SIG-M5 (cell line): ENCODE data around the gene PABPC1L.
"Not testable (repeated sequence)": the region's sequence is repeated elsewhere in the genome, so short reads cannot be mapped to it uniquely, and the experiment has no call there.

ENCODE experiments used
- DNase-seq: peaks from one replicate; lab custom pipeline; 2025; lab: John Stamatoyannopoulos, UW

The PABPC1L gene

DNA sequence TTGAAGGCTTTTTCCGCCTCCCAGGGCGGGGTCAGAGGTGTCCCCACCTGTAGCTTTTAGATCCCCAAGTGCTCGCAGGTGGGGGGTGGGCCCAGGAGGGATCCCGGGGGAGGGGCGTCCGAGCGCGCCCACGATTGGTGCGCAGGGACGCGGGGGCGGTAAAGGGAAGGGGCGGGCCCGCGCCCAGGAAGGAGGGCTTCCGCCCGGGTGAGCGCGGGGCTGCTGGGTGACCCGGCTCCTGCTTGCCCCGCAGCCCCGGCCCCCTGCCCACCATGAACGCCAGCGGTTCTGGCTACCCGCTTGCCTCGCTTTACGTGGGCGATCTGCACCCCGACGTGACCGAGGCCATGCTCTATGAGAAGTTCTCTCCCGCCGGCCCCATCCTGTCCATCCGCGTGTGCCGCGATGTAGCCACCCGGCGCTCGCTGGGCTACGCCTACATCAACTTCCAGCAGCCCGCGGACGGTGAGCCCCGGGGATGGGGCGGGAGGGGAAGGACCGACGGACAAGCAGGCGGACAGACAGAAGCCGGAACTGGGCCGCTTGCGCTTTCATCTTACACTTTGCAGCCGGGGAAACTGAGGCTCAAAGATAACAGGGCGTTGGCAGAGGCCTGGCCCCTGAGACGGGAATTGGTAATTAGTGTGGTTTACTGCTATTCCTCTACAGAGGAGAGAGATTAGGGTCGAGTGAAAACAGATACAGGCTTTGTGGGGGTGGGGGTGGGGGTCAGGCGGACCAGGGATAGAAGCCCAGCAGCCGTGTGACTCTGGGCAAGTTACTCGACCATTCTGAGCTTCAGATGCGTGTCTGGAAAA lies at the start of gene PABPC1L:
Gene PABPC1L (plus strand): TSS at position 189 of the 818 bp plus-strand sequence. CDS start 84 bp downstream, at position 273.
- no peak for DNase-seq

DNA sequence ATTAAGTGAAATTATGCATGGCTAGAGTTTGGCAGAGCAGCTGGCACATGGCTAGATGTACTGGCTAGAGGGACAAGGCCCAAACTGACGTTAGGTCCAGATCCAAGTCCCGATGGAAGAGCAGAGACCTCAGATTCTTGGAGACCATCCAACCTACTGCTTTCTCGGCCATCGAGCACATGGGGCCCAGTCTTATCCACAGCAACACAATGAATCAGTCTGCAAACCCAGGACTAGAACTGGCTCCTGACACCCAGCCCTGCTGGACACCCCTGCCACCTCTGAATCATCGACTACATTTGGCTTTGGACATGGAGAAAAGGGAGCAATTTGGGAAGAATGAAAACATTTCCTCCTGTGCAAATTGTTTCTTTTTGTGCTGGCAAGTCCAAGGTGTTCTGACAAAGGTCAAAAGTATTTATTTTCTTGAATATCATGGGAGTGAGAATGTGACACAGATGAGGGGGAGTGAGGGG lies 48.3 kb upstream of the PABPC1L start:
- no peak for DNase-seq

DNA sequence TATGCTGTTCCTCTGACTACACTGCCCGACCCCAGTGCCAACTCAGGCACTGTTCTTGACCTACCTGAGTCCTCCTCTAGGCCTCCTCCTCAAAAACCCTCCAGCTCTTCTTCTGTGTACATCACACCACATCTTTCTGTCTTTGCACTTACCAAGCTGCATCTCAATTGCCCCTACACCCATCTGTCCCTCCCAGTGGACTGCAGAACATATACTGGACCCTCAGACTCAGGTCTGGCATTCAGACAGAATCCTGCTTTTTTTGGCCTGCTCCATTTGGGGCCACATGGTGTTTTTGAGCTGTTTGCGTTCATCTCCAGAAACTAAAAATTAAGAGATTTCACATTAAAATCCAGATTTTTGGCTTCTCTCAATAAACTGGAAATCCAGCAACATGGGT lies 47.6 kb upstream of the PABPC1L start:
- DNase-seq, result no peak

DNA sequence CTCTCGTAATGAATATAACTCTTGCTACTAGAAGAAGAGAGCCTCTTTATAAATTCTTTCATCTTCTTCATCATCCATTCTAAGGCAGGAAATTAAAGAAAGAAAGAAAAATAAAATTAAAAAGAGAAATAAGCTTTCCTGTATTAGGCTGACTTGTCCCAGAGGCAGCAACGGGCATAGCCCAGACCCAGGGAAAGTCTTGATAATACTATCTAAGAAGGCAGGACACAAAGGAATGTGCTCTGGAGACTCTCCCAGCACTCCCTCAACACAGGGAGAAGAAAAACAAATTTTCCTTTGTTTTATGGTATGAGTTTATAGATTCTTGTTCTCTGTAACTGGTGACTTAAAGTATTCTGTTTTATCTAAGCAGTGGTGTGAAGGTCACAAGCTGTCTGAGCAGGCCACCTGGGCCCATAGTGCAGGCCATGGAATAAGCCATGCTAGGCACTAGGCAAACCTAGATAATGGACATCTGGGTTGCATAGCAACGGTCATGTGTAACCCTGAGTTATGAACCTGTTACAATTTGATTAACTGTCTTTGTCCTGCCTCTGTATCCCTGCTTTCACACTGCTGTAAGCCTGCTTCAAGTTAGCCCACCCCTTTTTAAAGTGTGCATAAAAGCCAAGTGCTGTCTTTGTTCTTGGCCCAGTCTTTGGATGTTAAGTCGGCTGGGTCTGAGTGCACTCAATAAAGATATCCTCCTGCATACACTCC lies 46.3 kb upstream of the PABPC1L start:
- not testable (repeated sequence) for DNase-seq

DNA sequence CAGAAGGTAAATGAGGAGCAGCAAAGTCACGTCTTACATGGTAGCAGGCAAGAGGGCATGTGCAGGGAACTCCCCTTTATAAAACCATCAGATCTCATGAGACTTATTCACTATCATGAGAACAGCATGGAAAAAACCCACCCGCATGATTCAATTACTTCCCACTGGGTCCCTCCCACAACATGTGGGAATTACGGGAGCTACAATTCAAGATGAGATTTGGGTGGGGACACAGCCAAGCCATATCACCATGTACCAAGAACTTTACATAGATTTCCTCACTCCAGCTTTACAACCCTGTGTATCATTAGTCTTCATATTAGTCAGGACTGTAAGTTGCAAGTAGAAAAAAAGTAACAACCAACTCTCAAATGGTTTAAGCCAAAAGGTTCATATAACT lies 45.4 kb upstream of the PABPC1L start:
- DNase-seq, result not testable (repeated sequence)

DNA sequence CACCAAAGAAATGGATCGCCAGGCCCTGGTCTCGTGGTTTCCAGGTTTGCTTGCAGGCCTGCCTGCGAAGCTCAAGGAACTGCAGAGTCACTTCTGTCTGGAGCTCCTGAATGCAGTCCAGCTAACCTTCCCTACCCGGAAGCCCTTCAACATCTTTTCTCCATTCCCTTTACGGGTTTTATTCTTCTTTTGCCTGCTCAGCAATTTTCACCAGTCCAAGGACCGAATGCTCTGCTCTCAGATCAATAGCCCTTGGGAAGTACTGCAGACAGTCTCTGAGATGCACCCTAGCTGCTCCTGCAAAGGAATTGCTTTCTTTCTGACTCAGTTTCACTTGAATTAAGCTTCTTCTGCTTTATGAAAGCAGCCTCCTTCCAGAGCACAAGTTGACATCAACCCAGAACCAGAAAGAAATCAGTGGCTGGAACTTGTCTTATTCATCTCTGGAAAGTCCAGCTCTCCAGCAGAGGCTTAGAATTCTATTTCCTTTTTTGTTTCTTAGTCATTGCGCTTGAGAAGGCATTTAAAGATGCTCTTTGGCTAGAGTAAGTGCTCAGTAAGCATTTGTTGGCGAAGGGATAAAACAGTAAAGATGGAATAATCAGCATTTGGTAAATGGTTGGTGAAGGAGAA lies 43.0 kb upstream of the PABPC1L start:
- no peak for DNase-seq

DNA sequence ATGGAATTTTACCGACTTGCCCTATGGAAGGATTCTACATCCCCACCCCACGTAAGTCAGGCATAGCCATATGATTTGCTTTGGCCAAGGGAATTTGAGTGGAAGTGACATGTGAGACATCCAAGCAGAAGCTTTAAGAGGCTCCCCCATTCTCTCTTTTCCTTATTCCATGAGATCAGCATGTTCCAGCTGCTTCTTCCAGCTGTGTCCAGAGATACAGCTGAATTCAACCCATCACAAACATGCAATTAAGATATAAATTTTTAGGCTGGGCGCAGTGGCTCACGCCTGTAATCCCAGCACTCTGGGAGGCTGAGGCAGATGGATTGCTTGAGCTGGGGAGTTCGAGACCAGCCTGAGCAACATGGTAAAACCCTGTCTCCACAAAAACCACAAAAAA lies 40.4 kb upstream of the PABPC1L start:
- DNase-seq, result no peak

DNA sequence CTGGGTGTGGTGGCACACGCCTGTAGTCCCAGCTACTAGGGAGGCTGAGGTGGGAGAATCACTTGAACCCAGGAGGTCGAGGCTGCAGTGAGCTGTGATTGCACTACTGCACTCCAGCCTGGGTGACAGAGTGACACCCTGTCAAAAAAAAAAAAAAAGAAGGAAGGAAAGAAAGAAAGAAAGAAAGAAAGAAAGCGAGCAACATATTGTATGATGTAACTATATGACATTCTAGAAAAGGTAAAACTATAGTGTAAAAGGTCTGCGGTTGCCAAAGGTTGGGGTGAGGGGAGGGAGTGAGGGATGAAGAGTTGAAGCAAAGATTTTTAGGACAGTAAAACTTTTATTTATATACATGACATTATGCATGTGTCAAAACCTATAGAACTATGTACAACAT lies 27.5 kb upstream of the PABPC1L start:
- not testable (repeated sequence) for DNase-seq

DNA sequence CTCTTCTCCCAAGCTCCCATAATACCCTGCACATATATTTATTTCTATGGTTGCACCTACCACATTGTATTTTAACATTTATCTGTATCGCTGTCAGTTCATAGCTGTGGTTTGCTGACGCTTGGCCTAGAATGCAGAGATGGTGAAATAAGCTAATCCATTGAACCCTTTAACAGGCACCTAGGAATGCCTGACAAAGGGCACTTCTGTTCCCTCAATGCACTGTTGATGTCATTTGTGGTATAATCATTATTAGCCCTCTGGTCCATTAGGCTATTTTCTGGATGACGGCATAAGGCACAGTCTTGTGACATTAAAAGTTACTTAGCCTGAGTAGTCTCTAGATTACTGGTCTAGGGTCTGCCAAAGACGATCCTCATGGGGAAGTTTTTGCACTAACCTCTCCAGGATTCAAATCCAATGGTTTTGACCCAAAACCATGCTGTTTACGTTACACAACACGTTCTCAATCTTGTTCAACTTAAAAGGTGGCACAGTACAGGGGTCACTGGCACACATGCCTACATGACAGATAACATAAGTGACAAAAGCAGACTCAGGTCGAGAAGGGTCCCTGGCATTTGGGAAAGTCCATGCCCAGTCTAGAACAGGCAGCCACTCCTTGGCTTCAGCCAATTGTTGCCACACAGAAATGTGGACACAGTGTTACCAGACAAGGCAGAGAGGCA lies 26.5 kb upstream of the PABPC1L start:
- no peak for DNase-seq

DNA sequence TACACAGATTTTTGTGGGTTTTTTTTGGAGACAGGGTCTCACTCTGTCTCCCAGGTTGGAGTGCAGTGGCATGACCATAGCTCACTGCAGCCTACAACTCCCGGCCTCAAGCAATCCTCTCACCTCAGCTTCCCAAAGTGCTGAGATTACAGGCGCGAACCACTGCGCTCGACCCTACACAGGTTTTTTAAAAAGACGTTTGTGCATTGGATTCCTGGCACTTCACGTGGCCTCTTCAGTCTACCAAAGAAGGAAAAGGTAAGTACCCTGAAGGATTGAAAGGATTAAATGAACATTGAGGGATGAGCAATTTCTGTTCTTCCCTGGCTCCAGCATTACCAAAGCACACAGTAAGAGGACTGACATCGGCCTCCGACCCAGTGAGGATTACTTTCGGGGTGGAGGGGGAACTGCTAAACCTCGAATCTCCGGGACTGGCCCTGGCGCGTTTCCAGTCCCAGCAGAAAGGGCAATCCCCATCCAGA lies 24.9 kb upstream of the PABPC1L start:
- DNase-seq, result no peak

DNA sequence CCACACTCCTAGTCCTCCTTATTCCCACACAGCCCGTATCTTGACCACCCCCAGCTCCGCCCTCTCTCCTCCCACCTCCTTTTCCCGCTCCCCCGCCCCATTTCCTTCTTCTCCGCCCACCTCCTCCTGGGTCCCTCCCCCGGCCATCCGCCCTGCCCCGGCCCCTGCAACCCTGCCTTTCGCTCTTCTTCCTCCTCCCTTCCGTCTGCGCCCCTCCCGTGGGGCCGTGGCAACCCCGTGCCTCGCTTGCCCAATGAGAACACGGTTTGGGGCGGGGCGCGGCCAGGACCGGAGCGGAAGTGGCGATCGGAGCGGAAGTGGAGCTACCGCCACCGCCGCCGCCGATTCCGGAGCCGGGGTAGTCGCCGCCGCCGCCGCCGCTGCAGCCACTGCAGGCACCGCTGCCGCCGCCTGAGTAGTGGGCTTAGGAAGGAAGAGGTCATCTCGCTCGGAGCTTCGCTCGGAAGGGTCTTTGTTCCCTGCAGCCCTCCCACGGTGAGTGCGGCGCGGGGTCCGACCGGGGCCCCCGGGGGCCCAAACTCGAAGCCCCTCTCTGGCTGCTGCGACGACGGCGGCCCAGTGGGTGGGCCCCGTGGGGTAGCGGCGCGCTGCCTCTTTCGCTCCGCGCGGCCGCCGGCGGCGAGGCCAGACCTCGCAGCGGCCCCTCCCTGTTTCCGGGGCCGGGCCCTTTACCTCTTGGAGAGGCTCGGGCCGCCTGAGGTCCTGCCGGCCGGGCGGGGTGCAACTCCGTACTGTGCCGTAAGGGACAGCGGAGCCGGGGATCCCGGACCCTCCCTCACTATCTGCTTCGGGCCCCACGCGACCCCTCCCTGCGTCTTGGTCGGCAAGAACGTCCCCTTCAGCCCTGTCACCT lies 24.2 kb upstream of the PABPC1L start, which contains the start of gene YWHAB:
Gene YWHAB (plus strand): TSS at position 314 of the 874 bp plus-strand sequence. CDS start 15,829 bp downstream, outside the sequence.
- DNase-seq, result peak; percentile 77

DNA sequence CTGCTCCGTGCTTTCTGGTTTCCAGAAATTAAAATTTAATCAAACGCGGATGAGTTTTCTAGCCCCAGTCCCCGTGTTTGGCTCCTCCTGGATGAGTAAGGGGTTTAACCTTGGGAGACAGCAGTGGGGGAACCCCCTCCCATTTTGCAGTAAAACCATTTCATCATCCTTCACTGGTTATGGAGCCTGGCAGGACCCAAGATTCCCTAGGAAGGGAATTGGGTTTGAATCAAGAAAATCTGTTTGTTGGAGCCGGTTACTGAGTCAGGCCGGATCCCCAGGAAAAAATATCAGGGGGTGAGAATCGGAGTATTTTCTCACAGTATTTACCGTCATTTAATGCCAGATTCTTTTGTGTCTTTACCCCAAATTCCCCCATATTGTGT lies 23.6 kb upstream of the PABPC1L start:
- no peak for DNase-seq

DNA sequence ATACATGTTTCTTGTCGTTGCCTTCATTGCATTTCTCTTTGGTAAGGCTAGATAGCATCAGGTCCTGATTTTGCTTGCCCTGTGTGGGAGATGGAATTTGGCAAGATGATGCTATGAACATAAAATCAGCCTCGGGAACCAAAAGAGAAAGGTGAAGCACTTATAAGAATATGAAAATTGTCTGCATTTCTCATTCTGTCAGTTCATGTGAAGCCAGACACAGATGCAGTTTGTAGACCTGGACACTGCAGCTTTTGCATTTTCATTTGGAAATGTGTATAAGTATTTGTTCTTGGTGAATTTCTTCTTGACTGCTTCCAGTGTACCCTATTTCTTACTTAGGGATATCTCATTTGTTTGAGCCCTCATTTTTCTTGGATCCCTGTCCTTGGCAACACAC lies 23.0 kb upstream of the PABPC1L start:
- no peak for DNase-seq

DNA sequence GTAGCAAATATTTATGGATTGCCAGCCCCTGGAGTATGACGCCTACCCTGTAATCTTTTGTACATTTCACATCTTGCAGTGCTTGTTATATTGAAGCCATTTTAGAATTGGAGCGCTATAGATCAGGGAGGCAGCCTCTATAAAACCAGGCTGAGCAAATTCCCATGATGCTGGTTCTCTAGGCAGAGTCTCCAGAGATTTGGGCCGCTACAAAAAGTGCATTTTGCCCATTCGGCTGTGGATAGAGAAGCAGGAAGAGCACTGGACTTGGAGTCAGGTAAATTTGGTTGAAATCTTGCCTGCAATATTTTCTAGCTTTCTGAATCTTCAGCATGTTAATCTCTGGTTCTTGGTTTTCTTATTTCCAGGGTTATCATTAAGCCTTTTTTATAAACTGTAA lies 22.4 kb upstream of the PABPC1L start:
- no peak for DNase-seq

DNA sequence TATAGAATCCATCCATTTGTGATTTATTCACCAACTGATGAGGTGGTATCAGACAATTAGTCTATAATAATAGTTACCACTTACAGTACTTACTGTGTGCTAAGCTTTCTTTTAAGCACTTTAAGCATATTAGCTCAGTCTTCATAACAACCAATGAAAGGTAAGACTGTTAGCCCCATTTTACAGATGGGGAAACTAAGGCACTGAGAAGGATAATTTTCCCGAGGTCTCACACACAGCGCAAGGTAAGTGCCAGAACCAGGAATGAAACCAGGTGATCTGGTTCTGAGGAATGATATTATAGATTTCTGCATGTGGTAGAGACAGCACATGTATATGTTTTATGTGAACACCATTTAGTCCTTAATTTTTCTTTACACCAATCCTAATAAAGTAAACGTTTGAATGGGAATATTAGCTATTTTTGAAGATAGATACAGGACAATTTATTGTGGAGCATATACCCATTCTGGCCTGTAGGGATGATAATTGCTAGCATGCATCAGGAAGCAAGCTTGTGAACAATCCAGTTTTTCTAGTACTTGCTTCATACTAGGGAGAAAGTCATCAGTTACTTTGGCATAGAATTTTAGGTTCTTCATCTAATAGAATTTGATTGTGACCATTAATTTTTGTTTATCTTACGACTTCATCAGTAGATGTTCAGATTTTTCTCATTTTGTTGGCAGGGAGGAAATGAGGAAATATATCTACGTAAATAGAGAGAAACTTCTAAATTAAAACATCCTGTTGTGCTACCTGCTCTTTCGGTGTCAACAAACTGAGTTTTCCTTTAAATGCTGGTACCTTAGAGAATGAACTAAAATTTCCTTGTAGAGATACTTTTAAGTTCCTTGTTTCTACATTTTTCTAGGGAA lies 21.4 kb upstream of the PABPC1L start:
- DNase-seq, result no peak

DNA sequence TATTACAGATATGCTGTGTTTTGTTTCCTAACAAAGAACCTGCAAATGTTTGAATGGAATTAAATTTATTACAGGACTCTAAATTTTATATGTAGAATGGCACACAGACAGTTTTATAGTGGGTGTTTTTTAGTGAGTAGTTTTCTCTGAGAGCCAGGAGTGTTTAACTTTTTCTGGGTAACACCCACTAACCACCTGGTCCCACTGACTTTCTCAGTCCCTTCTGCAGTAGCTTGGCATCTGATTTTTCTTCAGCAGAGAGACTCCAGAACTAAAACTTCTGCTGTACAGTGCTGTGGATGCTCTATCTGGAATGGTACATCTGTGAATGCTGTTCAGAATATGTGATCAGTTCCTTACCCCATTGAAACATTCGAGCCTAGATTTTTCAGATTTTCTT lies 18.0 kb upstream of the PABPC1L start:
- no peak for DNase-seq

DNA sequence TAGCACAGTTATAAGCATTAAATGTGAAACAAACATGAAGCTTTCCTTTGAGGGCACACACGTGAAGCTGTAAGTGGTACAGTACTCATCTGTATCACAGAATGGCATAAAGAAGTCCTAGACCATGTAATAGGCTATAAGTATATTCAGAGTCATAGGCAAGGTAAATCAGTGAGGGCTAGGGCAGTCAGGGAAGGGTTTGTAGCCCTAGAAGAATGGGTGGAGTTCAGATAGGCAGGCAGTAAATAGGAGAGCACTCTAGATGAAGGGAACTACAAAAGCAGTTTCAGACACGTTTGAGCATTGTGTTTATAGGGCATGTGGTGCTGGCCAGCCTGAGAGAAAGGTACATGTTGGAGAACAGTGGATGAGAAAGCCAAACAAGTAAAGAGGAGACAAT lies 14.9 kb upstream of the PABPC1L start:
- DNase-seq, result no peak

DNA sequence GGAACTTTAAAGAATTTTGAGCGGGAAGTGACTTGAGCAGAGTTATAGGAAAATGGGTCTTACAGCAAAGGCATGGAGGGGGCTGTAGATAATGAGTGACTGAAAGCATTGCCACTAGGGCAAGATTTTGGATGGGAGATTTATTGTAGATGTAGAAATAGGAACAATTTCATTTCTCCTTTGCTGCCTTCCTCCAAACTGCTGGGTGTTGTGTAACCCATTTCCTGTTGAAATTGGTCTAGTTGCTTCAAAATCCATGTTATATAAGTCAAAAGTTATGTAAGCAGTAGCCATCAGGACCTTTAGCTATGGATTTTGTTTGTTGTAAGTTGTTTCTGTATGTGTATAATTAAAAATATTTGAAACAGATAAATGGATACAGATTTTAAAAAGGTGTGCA lies 13.3 kb upstream of the PABPC1L start:
- DNase-seq, result peak; percentile 83

DNA sequence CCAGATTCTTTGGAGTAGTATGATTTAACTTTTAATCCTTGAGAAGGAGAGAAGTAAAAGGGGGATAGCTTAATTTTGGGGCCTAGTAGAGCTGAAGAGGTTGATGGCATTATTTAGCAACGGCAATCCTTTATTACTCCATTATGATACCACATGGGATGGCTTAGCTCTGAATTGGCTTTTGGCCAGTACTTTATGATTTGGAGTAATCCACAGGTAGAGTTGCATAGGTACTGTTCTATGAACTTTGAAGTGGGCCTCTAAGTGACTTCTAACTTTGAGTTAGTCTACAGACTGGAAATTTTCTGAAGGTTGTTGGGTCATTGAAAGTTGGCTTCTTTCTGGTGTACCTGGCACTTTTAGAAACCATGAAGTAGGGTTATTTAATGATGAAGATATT lies 12.7 kb upstream of the PABPC1L start:
- DNase-seq, result no peak
